Measurements from ENCODE around the gene C16orf78. TPM values are rescaled to one million over a fixed set of nuclear protein-coding genes. Genes with fewer than 3 reads are reported as not detected.

Gene C16orf78
- polyA plus RNA-seq, 1 donor (not counting 4 experiments of a cell fraction or from before 2014, with no cell fraction given), result not detected

- no peaks in the 10 kb centered on the region for H3K79me2 ChIP-seq (ENCODE audit: control insufficient read depth, insufficient read depth, low read length)
- no peak overlapping the region for H3K27ac ChIP-seq (ENCODE audit: control insufficient read depth, insufficient read depth, low read length)
- DNase-seq (ENCODE audit: low read depth, low spot score) (no peak), FAIRE-seq (no peak)
- H3K4me1 ChIP-seq (ENCODE audit: control insufficient read depth, extremely low read depth, insufficient read depth, low read length), result no peaks in the 10 kb centered on the region
- no peak overlapping the region for H3K9ac ChIP-seq (ENCODE audit: control insufficient read depth, extremely low read depth, insufficient read depth, low read length)
- dilution Hi-C loops (cut with MboI; ENCODE audit: extremely low pct_ligation_motif_present, low sequenced_read_pairs), result no loop called here
- H3K9me3 ChIP-seq (ENCODE audit: control insufficient read depth, low read depth, low read length), result no peaks in the 10 kb centered on the region
- no peaks in the 10 kb centered on the region for H3K9me1 ChIP-seq (ENCODE audit: control insufficient read depth, extremely low read depth, insufficient read depth, low read length)
- H2AFZ ChIP-seq (ENCODE audit: control insufficient read depth, low read length), result no peak overlapping the region
- H3K36me3 ChIP-seq (ENCODE audit: control insufficient read depth in 2 of 2, extremely low read depth in 1 of 2, insufficient read depth in 2 of 2, low read length in 2 of 2), result no peaks in the 10 kb centered on the region
- no peak overlapping the region for H3K4me2 ChIP-seq (ENCODE audit: control insufficient read depth, extremely low read depth, insufficient read depth, low read depth, low read length)
- H3K4me3 ChIP-seq (ENCODE audit: control insufficient read depth in 2 of 3, extremely low read depth in 1 of 3, insufficient read depth in 2 of 3, low read depth in 1 of 3, low read length in 3 of 3), result no peak overlapping the region
- TF ChIP-seq EZH2 (IDR thresholded peaks at IDR 0.05; ENCODE audit: low read length) (no peak), CTCF (optimal IDR thresholded peaks at IDR 0.05 in 1 of 3, IDR thresholded peaks at IDR 0.05 in 1 of 3, conservative IDR thresholded peaks at IDR 0.05 in 1 of 3; ENCODE audit: extremely low read depth in 1 of 3, insufficient read depth in 2 of 3, low read length in 3 of 3) (no peak)
- no peaks in the 10 kb centered on the region for H4K20me1 ChIP-seq (ENCODE audit: control insufficient read depth, extremely low read depth, insufficient read depth, low read length)
- H3K27me3 ChIP-seq (ENCODE audit: control insufficient read depth, extremely low read depth, insufficient read depth, low read length), result no peaks in the 10 kb centered on the region
Observed at GRCh38 chr16:49378816-49379215, 5.2 kb downstream of the C16orf78 start.

- no peak overlapping the region for H3K4me2 ChIP-seq (ENCODE audit: control insufficient read depth, extremely low read depth, insufficient read depth, low read depth, low read length)
- H4K20me1 ChIP-seq (ENCODE audit: control insufficient read depth, extremely low read depth, insufficient read depth, low read length), result no peaks in the 10 kb centered on the region
- no peaks in the 10 kb centered on the region for H3K9me3 ChIP-seq (ENCODE audit: control insufficient read depth, low read depth, low read length)
- H3K36me3 ChIP-seq (ENCODE audit: control insufficient read depth in 2 of 2, extremely low read depth in 1 of 2, insufficient read depth in 2 of 2, low read length in 2 of 2), result no peaks in the 10 kb centered on the region
- TF ChIP-seq CTCF (optimal IDR thresholded peaks at IDR 0.05 in 1 of 3, IDR thresholded peaks at IDR 0.05 in 1 of 3, conservative IDR thresholded peaks at IDR 0.05 in 1 of 3; ENCODE audit: extremely low read depth in 1 of 3, insufficient read depth in 2 of 3, low read length in 3 of 3) (peak in 1 of 3 experiments; percentile 14), EZH2 (IDR thresholded peaks at IDR 0.05; ENCODE audit: low read length) (no peak)
- no peaks in the 10 kb centered on the region for H3K27me3 ChIP-seq (ENCODE audit: control insufficient read depth, extremely low read depth, insufficient read depth, low read length)
- H3K79me2 ChIP-seq (ENCODE audit: control insufficient read depth, insufficient read depth, low read length), result no peaks in the 10 kb centered on the region
- no peak overlapping the region for H3K27ac ChIP-seq (ENCODE audit: control insufficient read depth, insufficient read depth, low read length)
- no peak overlapping the region for H3K9ac ChIP-seq (ENCODE audit: control insufficient read depth, extremely low read depth, insufficient read depth, low read length)
- no peak overlapping the region for H2AFZ ChIP-seq (ENCODE audit: control insufficient read depth, low read length)
- DNase-seq (ENCODE audit: low read depth, low spot score) (no peak), FAIRE-seq (no peak)
- dilution Hi-C loops (cut with MboI; ENCODE audit: extremely low pct_ligation_motif_present, low sequenced_read_pairs), result no loop called here
- H3K9me1 ChIP-seq (ENCODE audit: control insufficient read depth, extremely low read depth, insufficient read depth, low read length), result no peaks in the 10 kb centered on the region
- no peak overlapping the region for H3K4me3 ChIP-seq (ENCODE audit: control insufficient read depth in 2 of 3, extremely low read depth in 1 of 3, insufficient read depth in 2 of 3, low read depth in 1 of 3, low read length in 3 of 3)
- H3K4me1 ChIP-seq (ENCODE audit: control insufficient read depth, extremely low read depth, insufficient read depth, low read length), result no peaks in the 10 kb centered on the region
Observed at GRCh38 chr16:49382916-49383315, 9.3 kb downstream of the C16orf78 start.

Data from keratinocyte (primary cell).